Progenitor cell of endocrine pancreas (in vitro differentiated cells): Measurements from ENCODE around the gene MSX2. TPM values are rescaled to one million over a fixed set of nuclear protein-coding genes. Genes with fewer than 3 reads are reported as not detected.

Experiments used
- DNase-seq: peaks from one replicate; pipeline ENCODE4 v3.0.0; 2021; ENCODE audit warnings: low spot score; ENCODE audit not compliant: unreplicated experiment
- H3K27ac Mint-ChIP-seq: 2 replicates; pipeline ENCODE4 v1.8.0; 2021; ENCODE audit warnings: mild to moderate bottlenecking, moderate library complexity, mixed read lengths
- H3K27me3 Mint-ChIP-seq: 2 replicates; pipeline ENCODE4 v1.8.0; 2021; ENCODE audit warnings: mixed read lengths
- H3K36me3 Mint-ChIP-seq: 2 replicates; pipeline ENCODE4 v1.8.0; 2022; ENCODE audit warnings: mixed read lengths; ENCODE audit not compliant: insufficient read depth
- H3K4me1 Mint-ChIP-seq: 2 replicates; pipeline ENCODE4 v1.8.0; 2021; ENCODE audit warnings: low read depth, mixed read lengths
- H3K4me3 Mint-ChIP-seq: 2 replicates; pipeline ENCODE4 v1.8.0; 2021; ENCODE audit warnings: low read depth, mild to moderate bottlenecking, moderate library complexity, mixed read lengths
- H3K9me3 Mint-ChIP-seq: 2 replicates; pipeline ENCODE4 v1.8.0; 2021; ENCODE audit warnings: low read depth, mixed read lengths
- total RNA-seq: library from RNA; stranded (reverse); gene quantifications from 2 replicates; pipeline ENCODE4 v1.2.1, GENCODE V29; 2021
- TF ChIP-seq, protein P1 (sequence below): fragments of 200-600 bp; sonication (generic); IDR thresholded peaks from one replicate; pipeline ENCODE4 v1.5.0; 2021; ENCODE audit warnings: antibody characterized with exemption, mild to moderate bottlenecking; ENCODE audit not compliant: unreplicated experiment

Gene MSX2
- total RNA-seq, 1 donor from 2014 or later: 5.8 TPM

DNA sequence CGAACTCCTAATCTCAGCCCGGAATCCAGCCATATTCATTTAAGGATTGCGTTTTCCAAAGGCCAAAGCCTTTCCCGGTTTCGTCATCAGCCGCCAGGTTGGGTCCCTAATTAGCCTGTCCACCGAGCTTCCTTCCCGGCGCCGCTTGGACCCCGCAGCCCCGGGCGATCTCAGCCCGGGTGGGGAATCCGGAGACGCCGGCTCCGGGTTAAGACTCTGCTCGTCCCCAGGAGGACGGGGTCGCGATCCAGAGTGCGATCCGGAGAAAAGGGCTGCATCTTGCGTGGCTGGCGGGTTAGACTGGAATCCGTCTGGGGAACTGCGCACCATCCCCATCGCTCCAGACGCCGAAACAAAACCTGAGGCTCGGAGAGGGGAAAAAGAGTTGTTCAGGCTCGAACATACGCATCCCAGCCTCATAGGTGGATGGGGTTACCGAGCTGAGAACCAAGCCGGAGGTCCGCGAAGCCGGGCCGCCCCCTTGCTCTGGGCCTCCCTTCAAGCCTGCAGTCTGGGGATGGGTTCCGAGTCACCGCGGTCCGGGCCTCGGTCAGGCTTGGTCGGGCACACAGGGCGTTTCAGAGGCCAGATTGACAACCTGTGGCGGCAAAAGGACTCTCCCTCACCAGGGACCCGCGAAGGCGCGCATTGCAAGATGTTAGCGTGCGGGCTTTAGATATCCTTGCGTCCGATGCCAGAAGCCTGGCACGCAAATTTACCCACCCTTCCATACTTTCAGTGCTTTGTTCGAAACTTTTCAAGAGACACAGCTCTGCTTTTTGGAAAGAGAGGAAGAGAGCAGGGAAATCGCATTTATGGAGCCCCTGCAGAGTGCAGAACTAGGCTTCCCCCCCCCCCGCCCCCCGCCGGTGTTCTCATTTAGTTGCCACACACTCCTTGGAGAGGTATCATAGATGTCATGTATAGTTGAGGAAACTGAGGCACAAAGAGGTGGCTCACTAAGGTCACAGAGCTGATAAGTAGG lies 7.9 kb downstream of the MSX2 start:
- H3K27me3 Mint-ChIP-seq: peaks cover 100% of the 10 kb centered on the region
- DNase-seq: no peak
- H3K9me3 Mint-ChIP-seq: no peaks in the 10 kb centered on the region
- H3K4me3 Mint-ChIP-seq: peak overlapping the region; percentile 49
- H3K27ac Mint-ChIP-seq: no peak overlapping the region
- peaks cover 2% of the 10 kb centered on the region for H3K36me3 Mint-ChIP-seq
- TF ChIP-seq, protein P1, sequence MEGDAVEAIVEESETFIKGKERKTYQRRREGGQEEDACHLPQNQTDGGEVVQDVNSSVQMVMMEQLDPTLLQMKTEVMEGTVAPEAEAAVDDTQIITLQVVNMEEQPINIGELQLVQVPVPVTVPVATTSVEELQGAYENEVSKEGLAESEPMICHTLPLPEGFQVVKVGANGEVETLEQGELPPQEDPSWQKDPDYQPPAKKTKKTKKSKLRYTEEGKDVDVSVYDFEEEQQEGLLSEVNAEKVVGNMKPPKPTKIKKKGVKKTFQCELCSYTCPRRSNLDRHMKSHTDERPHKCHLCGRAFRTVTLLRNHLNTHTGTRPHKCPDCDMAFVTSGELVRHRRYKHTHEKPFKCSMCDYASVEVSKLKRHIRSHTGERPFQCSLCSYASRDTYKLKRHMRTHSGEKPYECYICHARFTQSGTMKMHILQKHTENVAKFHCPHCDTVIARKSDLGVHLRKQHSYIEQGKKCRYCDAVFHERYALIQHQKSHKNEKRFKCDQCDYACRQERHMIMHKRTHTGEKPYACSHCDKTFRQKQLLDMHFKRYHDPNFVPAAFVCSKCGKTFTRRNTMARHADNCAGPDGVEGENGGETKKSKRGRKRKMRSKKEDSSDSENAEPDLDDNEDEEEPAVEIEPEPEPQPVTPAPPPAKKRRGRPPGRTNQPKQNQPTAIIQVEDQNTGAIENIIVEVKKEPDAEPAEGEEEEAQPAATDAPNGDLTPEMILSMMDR: no peak
- peaks cover 10% of the 10 kb centered on the region for H3K4me1 Mint-ChIP-seq

DNA sequence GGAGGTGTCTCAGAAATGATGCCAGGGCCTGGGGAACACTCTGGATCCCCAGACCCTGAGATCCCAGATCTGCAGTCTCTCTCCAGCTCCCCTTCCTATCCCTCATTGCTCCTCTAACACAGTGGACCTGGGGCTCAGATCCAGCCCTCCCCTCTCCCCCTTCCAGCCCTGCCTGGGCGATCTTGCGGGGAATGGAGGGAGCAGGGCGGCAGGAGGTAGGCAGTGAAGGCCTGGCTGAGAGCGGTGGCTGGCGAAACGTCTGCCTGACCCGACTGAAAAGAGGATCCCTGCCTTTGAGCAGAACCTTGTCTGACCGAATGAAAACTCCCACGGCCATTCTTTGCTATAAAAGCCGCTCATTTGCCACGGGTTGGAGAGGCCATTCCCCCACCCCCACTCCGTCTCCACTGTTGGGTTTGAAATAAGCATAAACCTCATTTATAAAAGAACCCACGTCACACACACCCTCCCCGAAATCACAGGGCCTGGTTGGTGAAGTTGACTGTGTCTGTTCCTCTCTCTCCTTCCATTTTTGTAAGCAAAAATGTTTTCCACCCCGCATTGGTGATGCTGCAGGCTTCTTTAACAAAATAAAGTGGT lies 8.8 kb downstream of the MSX2 start:
- TF ChIP-seq, protein P1: no peak
- H3K4me1 Mint-ChIP-seq: peaks cover 10% of the 10 kb centered on the region
- H3K4me3 Mint-ChIP-seq: no peak overlapping the region
- no peaks in the 10 kb centered on the region for H3K9me3 Mint-ChIP-seq
- no peak overlapping the region for H3K27ac Mint-ChIP-seq
- peaks cover 97% of the 10 kb centered on the region for H3K27me3 Mint-ChIP-seq
- H3K36me3 Mint-ChIP-seq: peaks cover 2% of the 10 kb centered on the region
- no peak for DNase-seq

DNA sequence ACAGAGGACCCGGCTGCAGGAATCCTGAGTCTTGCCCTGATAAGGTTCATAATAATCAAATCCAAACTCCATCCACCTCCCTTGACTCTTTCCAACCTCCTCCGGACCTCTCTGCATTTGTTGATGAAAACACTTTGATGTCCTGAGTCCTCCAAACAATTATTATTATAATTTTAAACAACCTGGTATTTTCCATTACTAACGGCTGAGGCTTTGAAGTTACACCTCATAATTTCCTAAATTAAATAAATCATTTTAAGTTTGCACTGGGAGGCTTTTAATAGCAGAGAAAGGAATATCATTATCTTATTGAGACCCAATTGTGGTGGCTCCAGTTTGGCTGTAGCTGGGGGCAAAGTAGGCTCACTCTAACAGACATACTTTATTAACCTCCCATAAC lies 9.5 kb downstream of the MSX2 start:
- Mint-ChIP-seq H3K4me1 (peaks cover 10% of the 10 kb centered on the region), H3K27ac (no peak overlapping the region), H3K27me3 (peaks cover 96% of the 10 kb centered on the region), H3K36me3 (peaks cover 2% of the 10 kb centered on the region), H3K9me3 (no peaks in the 10 kb centered on the region), H3K4me3 (no peak overlapping the region)
- no peak for DNase-seq
- TF ChIP-seq, protein P1: no peak

DNA sequence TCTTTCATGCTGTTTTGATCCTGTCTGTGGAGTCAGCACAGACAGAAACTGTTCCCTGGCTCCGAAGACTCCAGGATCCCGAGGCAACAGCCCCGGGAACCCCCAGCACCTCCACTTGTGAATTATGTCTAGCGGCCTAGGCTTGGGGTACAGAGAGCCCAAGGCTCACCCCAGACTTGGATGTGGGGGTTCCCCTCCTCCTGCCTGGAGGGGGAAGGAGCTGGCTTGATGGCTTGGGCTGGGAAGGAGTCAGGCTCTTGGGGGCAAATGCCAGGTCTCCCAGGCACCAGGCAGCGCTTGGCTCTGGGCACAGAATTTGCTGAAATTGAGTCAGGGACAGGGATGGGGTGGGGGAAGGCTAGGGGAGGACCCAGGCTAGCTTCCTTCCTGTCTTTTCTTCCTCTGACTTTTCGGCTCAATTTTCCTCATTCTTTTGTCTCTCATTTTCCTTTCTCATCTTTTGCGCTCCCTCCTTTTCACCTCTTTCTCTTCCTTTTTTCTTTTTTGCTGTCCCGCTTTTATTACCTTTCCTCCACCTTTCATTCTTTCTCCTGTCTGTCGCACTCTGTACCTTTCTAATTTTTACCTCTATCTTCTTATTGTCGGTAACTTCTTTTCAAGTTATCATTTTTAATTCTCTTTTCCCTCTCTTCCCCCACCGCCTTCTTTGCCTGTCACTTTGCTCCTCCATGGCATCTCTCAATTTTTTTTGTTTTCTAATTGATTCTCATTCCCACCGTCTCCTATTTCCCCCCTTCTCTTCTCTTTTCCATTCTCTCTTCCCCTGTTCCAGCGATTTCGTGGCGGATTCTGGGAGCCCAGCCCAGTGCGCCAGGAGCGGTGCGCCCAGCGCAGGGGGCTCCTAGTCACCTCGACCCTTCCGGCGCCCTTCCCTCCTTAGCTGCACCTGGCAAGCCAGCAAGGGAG lies 10.5 kb downstream of the MSX2 start:
- no peaks in the 10 kb centered on the region for H3K9me3 Mint-ChIP-seq
- no peak overlapping the region for H3K4me3 Mint-ChIP-seq
- H3K4me1 Mint-ChIP-seq: peaks cover 10% of the 10 kb centered on the region
- H3K27ac Mint-ChIP-seq: peak overlapping the region; percentile 43
- peaks cover 91% of the 10 kb centered on the region for H3K27me3 Mint-ChIP-seq
- no peak for DNase-seq
- no peaks in the 10 kb centered on the region for H3K36me3 Mint-ChIP-seq
- TF ChIP-seq, protein P1: no peak
